GM19452 (cell line): ENCODE measurements around the gene ZBP1.

Experiments
- ATAC-seq: cut with Tn5 transposase; IDR thresholded peaks from one replicate; pipeline ENCODE4 v1.9.1; 2021; ENCODE audit not compliant: unreplicated experiment

The ZBP1 gene

GRCh38 chr20:57619051-57619831 lies 985 bp downstream of the ZBP1 start:
- ATAC-seq = peak; percentile 62

- ATAC-seq = no peak
Measured at GRCh38 chr20:57618764-57619050, 1.5 kb downstream of the ZBP1 start.

- no peak for ATAC-seq
Measured at GRCh38 chr20:57618091-57618763, 2.0 kb downstream of the ZBP1 start.

- no peak for ATAC-seq
Measured at GRCh38 chr20:57617079-57617795, 3.0 kb downstream of the ZBP1 start.

GRCh38 chr20:57616143-57616951 lies 3.9 kb downstream of the ZBP1 start:
- ATAC-seq = no peak

GRCh38 chr20:57615445-57615811 lies 4.8 kb downstream of the ZBP1 start:
- no peak for ATAC-seq

GRCh38 chr20:57614490-57615444 lies 5.5 kb downstream of the ZBP1 start:
- ATAC-seq = no peak

- no peak for ATAC-seq
Measured at GRCh38 chr20:57613481-57613921, 6.7 kb downstream of the ZBP1 start.

GRCh38 chr20:57612916-57613315 lies 7.3 kb downstream of the ZBP1 start:
- no peak for ATAC-seq

GRCh38 chr20:57612436-57612835 lies 7.8 kb downstream of the ZBP1 start:
- no peak for ATAC-seq

GRCh38 chr20:57611586-57612311 lies 8.5 kb downstream of the ZBP1 start:
- no peak for ATAC-seq

- ATAC-seq = no peak
Measured at GRCh38 chr20:57610261-57610952, 9.8 kb downstream of the ZBP1 start.

- ATAC-seq = no peak
Measured at GRCh38 chr20:57609842-57610167, 10.4 kb downstream of the ZBP1 start.

- no peak for ATAC-seq
Measured at GRCh38 chr20:57609086-57609841, 11.0 kb downstream of the ZBP1 start.

GRCh38 chr20:57608516-57608915 lies 11.7 kb downstream of the ZBP1 start:
- ATAC-seq = no peak

GRCh38 chr20:57605878-57606277 lies 14.3 kb downstream of the ZBP1 start:
- no peak for ATAC-seq

- ATAC-seq = no peak
Measured at GRCh38 chr20:57605045-57605444, 15.2 kb downstream of the ZBP1 start.

GRCh38 chr20:57603120-57603519 lies 17.1 kb downstream of the ZBP1 start:
- ATAC-seq = no peak
